Immature natural killer cell (primary cell): Measurements from ENCODE around the gene PPP2R5C. TPM values are rescaled to one million over a fixed set of nuclear protein-coding genes. Genes with fewer than 3 reads are reported as not detected.

Experiments
- DNase-seq, 3 donors: peaks; one replicate each; pipeline ENCODE4 v3.0.0; 2022; ENCODE audit warnings: mixed read lengths in 1 of 3
- H3K27ac Mint-ChIP-seq, 6 donors: one replicate each; pipeline ENCODE4 v1.8.0; 2020; ENCODE audit warnings: mixed read lengths in 6 of 6, mild to moderate bottlenecking in 5 of 6, inconsistent platforms in 4 of 6, moderate library complexity in 3 of 6
- H3K27me3 Mint-ChIP-seq, 3 donors: one replicate each; pipeline ENCODE4 v1.8.0; 2020 to 2021; ENCODE audit warnings: low read depth in 3 of 3, mild to moderate bottlenecking in 3 of 3, mixed read lengths in 3 of 3, moderate library complexity in 3 of 3, inconsistent platforms in 1 of 3
- H3K36me3 Mint-ChIP-seq, 3 donors: one replicate each; pipeline ENCODE4 v1.8.0; 2020; ENCODE audit warnings: mixed read lengths in 3 of 3, inconsistent platforms in 2 of 3, mild to moderate bottlenecking in 2 of 3
- H3K4me1 Mint-ChIP-seq, 2 donors: one replicate each; pipeline ENCODE4 v1.8.0; 2020; ENCODE audit warnings: inconsistent platforms in 2 of 2, mild to moderate bottlenecking in 2 of 2, mixed read lengths in 2 of 2, moderate library complexity in 1 of 2
- H3K4me3 Mint-ChIP-seq, 5 donors: one replicate each; pipeline ENCODE4 v1.8.0; 2020; ENCODE audit warnings: mild to moderate bottlenecking in 5 of 5, mixed read lengths in 5 of 5, inconsistent platforms in 3 of 5, moderate library complexity in 3 of 5
- H3K9me3 Mint-ChIP-seq, 6 donors: one replicate each; pipeline ENCODE4 v1.8.0; 2020; ENCODE audit warnings: mild to moderate bottlenecking in 6 of 6, mixed read lengths in 6 of 6, inconsistent platforms in 4 of 6, moderate library complexity in 3 of 6
- polyA plus RNA-seq, 3 donors: library from polyadenylated mRNA; unstranded; fragments of 300-500 nt; fragmentation: Illumina TruSeq; gene quantifications; one replicate each; pipeline ENCODE4 v1.2.3, GENCODE V29; 2021

The PPP2R5C gene
- polyA plus RNA-seq, 3 donors from 2014 or later: 214 to 250 (median 236) TPM

- Mint-ChIP-seq H3K4me3 (no peak overlapping the region), H3K9me3 (no peaks in the 10 kb centered on the region), H3K27me3 (peaks cover 4 to 25% (median 6%) of the 10 kb centered on the region in 3 donors), H3K27ac (peak overlapping the region in 5 of 6 donors; percentile 36 to 80 (median 55)), H3K4me1 (peaks cover 7 to 15% of the 10 kb centered on the region in 2 donors), H3K36me3 (peaks cover 19 to 35% (median 28%) of the 10 kb centered on the region in 3 donors)
- DNase-seq: no peak
Observed at GRCh38 chr14:101914083-101914482, 152.6 kb downstream of the PPP2R5C start.

DNA sequence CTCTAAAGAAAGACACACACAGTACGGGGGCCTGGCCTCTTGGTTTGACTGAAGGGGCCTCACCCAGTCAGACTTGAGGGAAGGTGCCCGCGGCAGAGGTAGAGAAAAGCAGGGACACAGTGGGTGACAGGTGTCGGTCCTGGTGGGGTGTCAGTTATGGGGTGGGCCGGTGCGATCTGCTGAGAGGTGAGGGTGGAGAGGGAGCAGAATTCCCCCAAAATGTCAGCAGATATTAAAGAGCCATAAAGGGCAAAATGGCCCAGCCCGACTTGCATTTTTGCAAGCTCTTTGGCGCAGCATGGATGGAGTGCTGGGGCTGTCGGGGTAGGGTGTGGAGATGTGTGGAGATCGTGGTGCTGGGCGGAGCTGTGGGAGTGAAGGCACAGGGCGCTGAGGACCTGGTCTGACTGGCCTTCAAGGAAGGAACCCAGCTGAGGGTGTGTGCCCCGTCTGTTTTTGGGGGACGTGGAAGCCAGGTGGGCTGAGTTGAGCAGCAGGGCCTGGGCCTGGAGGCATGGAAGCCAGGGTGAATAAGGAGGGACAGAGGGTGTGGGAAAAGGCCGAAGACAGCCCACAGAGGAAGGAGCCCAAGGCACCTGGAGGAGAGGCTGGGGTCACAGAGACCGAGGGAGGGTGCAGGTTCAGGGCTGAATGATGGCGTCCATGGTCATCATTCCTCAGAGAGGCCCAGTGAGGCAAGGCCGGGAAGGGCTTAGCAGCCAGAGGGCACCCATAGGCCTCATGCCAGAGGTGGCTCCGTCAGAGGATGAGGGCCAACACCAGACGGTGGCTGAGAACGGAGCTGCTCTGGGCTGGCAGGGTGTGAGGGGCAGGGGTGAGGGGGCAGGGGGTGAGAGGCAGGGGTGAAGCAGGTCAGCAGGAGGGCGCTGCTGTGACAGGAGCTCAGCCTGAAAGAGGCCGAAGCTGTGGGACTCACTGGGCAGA is 154.6 kb downstream of the PPP2R5C start:
- Mint-ChIP-seq H3K36me3 (peaks cover 17 to 31% (median 22%) of the 10 kb centered on the region in 3 donors), H3K9me3 (no peaks in the 10 kb centered on the region), H3K4me3 (no peak overlapping the region), H3K27me3 (peaks cover 4 to 23% (median 6%) of the 10 kb centered on the region in 3 donors), H3K27ac (peak overlapping the region; percentile 58 to 88 (median 76)), H3K4me1 (peaks cover 7 to 13% of the 10 kb centered on the region in 2 donors)
- DNase-seq: no peak

GRCh38 chr14:101916816-101917412 is 155.4 kb downstream of the PPP2R5C start:
- peaks cover 4 to 28% (median 7%) of the 10 kb centered on the region in 3 donors for H3K27me3 Mint-ChIP-seq
- no peaks in the 10 kb centered on the region for H3K9me3 Mint-ChIP-seq
- H3K4me1 Mint-ChIP-seq: peaks cover 7 to 13% of the 10 kb centered on the region in 2 donors
- H3K27ac Mint-ChIP-seq: peak overlapping the region; percentile 71 to 81 (median 78)
- peaks cover 22 to 36% (median 26%) of the 10 kb centered on the region in 3 donors for H3K36me3 Mint-ChIP-seq
- H3K4me3 Mint-ChIP-seq: no peak overlapping the region
- DNase-seq: no peak

DNA sequence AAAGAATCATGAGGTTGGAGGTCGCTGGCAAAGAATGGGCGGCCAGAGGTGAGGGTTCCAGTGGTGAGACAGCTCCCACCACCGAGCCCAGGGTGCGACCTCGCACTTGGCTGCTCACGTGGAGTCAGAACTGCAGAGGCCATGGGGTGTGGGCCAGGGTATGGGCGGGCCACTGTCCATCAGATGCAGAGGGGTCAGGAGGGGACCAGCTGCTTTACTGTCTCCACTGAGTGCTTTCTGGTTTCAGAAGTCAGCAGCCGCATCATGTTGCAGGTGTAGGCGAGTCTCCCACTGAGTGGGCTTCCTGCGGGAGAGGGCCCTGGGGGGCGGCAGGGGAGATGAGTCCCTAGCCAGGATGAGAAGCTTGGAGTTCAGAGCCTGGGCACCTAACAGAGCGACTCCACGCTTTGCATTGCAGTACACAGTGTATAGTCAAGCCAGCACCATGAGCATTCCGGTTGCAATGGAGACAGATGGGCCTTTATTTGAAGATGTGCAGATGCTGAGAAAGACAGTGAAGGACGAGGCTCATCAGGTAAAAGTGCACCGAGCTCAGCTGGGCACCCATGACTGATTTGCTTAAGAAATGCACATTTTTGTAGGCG is 156.0 kb downstream of the PPP2R5C start:
- Mint-ChIP-seq H3K4me3 (no peak overlapping the region), H3K4me1 (peaks cover 7 to 13% of the 10 kb centered on the region in 2 donors), H3K36me3 (peaks cover 17 to 31% (median 21%) of the 10 kb centered on the region in 3 donors), H3K27me3 (peaks cover 4 to 31% (median 7%) of the 10 kb centered on the region in 3 donors), H3K27ac (peak overlapping the region; percentile 71 to 81 (median 78)), H3K9me3 (no peaks in the 10 kb centered on the region)
- no peak for DNase-seq

- H3K9me3 Mint-ChIP-seq: no peaks in the 10 kb centered on the region
- peaks cover 7 to 13% of the 10 kb centered on the region in 2 donors for H3K4me1 Mint-ChIP-seq
- no peak for DNase-seq
- peaks cover 4 to 31% (median 7%) of the 10 kb centered on the region in 3 donors for H3K27me3 Mint-ChIP-seq
- peaks cover 16 to 33% (median 20%) of the 10 kb centered on the region in 3 donors for H3K36me3 Mint-ChIP-seq
- H3K4me3 Mint-ChIP-seq: no peak overlapping the region
- peak overlapping the region in 5 of 6 donors; percentile 72 to 82 (median 80) for H3K27ac Mint-ChIP-seq
Observed at GRCh38 chr14:101918065-101918989, 156.8 kb downstream of the PPP2R5C start.

DNA sequence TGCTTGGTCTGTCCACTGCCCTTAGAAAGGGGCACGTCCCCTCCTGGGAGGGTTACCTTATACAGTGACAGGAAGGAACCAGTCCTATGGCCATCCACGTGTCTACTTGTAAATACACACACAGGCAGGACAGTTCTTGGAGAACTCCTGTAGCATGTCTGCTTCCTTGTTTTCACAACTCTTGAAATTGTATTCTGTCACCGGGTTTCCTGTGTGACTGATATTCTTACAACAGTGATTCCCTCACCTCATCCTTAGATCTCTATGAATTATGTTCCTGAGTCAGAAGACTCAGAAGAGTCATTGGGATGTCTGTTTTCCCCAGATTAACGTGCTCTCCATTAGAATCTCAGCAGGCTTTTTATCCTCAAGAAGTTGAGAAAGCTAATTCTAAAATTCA is 158.8 kb downstream of the PPP2R5C start:
- H3K4me3 Mint-ChIP-seq: no peak overlapping the region
- H3K9me3 Mint-ChIP-seq: no peaks in the 10 kb centered on the region
- H3K27me3 Mint-ChIP-seq: peaks cover 3 to 32% (median 7%) of the 10 kb centered on the region in 3 donors
- H3K4me1 Mint-ChIP-seq: peaks cover 7 to 13% of the 10 kb centered on the region in 2 donors
- H3K27ac Mint-ChIP-seq: peak overlapping the region in 5 of 6 donors; percentile 29 to 78 (median 73)
- peaks cover 13 to 25% (median 13%) of the 10 kb centered on the region in 3 donors for H3K36me3 Mint-ChIP-seq
- no peak for DNase-seq

GRCh38 chr14:101922866-101923265 is 161.4 kb downstream of the PPP2R5C start:
- Mint-ChIP-seq H3K27me3 (peaks cover 0 to 18% (median 6%) of the 10 kb centered on the region in 3 donors), H3K4me3 (no peak overlapping the region), H3K27ac (peak overlapping the region in 5 of 6 donors; percentile 22 to 81 (median 41)), H3K36me3 (peaks cover 13 to 32% (median 16%) of the 10 kb centered on the region in 3 donors), H3K9me3 (no peaks in the 10 kb centered on the region), H3K4me1 (peaks cover 0 to 6% of the 10 kb centered on the region in 2 donors)
- no peak for DNase-seq

DNA sequence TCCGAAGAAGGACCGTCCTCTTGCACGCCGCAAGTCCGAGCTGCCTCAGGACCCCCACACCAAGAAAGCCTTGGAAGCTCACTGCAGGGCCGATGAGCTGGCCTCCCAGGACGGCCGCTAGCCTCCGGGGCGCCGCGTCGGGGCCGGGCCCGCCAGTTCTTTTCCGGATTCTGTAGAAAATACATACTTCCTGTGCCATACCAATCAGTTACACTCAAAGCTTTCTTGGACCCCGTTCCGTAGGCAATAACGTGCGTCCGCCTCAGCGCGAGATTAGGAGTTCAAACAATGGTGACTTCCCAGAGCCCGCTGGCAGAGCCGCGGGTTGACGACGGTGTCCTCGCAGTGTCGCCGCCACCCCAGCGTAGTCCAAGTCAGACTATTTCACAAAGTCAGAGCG is 163.6 kb downstream of the PPP2R5C start:
- Mint-ChIP-seq H3K4me1 (peaks cover 0 to 2% of the 10 kb centered on the region in 2 donors), H3K36me3 (peaks cover 7 to 30% (median 10%) of the 10 kb centered on the region in 3 donors), H3K27ac (peak overlapping the region in 2 of 6 donors; percentile 42 to 53), H3K4me3 (peak overlapping the region in 1 of 5 donors; percentile 33), H3K27me3 (peaks cover 2 to 38% (median 6%) of the 10 kb centered on the region in 3 donors), H3K9me3 (no peaks in the 10 kb centered on the region)
- no peak for DNase-seq

DNA sequence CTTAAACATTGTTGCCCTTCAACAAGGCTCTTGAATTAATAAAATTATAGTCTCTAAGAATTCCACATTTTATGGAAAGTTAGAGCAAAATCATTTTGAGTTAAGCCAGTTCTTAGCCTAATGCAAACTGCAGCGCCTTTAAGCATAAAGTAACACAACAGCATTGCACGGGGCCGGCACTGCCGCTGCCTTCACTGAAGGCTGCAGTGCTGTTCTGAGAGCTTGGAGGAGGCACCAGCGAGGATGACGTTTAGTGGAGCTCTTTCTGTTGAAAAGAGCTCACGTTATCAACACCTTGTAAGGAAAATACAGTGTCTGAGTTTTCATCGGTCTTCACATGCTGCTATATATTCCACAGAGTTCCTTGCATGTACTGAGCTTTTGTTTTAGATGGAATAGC is 164.6 kb downstream of the PPP2R5C start:
- H3K4me1 Mint-ChIP-seq: peaks cover 0 to 2% of the 10 kb centered on the region in 2 donors
- no peaks in the 10 kb centered on the region for H3K9me3 Mint-ChIP-seq
- H3K36me3 Mint-ChIP-seq: peaks cover 7 to 27% (median 10%) of the 10 kb centered on the region in 3 donors
- no peak for DNase-seq
- no peak overlapping the region for H3K4me3 Mint-ChIP-seq
- H3K27ac Mint-ChIP-seq: peak overlapping the region in 3 of 6 donors; percentile 19 to 68 (median 48)
- H3K27me3 Mint-ChIP-seq: peaks cover 2 to 46% (median 7%) of the 10 kb centered on the region in 3 donors

DNA sequence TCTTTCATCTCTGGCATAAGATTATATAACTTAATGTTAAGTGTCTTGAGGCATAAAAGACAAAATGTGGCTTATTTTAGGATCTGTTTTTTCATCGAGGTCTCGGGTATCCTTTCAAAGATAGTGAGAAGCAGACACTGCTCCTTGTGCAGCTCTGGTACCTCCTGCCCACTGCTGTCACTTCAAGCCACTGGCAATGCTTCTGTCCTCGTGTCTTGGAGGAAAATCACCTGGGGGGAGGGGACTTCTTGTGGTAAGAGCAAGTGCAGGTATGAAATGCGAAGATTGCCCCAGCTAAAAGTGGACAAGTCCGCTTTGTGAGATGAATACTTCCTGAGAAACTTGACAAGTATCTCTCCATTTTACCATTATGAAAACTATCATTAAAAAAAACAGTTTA is 165.1 kb downstream of the PPP2R5C start:
- no peak for DNase-seq
- Mint-ChIP-seq H3K4me1 (peaks cover 0 to 2% of the 10 kb centered on the region in 2 donors), H3K36me3 (peaks cover 4 to 23% (median 7%) of the 10 kb centered on the region in 3 donors), H3K9me3 (no peaks in the 10 kb centered on the region), H3K4me3 (no peak overlapping the region), H3K27ac (peak overlapping the region in 4 of 6 donors; percentile 18 to 68 (median 41)), H3K27me3 (peaks cover 2 to 42% (median 6%) of the 10 kb centered on the region in 3 donors)

DNA sequence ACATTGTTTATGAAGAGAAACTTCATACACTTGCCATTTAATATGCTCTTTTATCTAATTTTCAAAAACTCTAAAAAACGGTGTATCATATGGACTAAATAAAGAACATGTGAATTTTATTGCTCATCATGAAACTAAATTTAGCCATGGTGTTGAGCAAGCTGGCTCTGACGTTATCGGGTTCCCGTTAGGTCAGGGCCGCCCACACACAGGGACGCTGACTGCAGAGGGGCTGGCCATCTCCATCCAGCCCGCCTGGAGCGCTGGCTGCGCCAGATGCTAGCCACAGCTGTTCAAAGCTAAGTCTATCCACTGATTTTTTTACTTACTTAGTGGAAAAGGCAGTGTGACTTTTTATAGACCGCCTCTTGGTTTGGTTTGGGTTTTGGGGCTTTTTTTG is 166.3 kb downstream of the PPP2R5C start:
- H3K27ac Mint-ChIP-seq: peak overlapping the region in 5 of 6 donors; percentile 49 to 78 (median 70)
- peaks cover 2 to 40% (median 7%) of the 10 kb centered on the region in 3 donors for H3K27me3 Mint-ChIP-seq
- no peak overlapping the region for H3K4me3 Mint-ChIP-seq
- DNase-seq: no peak
- H3K36me3 Mint-ChIP-seq: peaks cover 0 to 18% (median 3%) of the 10 kb centered on the region in 3 donors
- H3K4me1 Mint-ChIP-seq: peaks cover 0 to 2% of the 10 kb centered on the region in 2 donors
- H3K9me3 Mint-ChIP-seq: no peaks in the 10 kb centered on the region

DNA sequence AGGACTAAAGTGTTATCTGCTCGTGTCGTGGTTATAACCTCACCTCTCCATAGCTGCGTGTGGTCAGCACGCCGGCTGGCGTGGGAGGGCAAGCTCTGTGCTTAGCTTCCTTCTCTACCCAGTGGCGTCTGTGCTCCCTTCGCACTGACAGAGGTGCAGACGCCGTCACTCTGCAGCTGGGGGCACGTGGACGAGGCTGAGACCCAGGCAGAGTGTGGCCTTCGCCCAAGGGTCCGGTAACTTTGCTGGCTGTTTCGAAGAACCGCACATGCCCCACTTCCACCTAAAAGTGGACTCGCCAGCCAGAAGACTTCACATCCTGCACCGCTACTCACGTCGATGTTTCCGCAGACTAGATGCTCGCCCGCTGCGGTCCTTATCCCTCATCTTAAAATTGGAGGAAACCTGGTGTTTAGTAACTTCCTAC is 166.9 kb downstream of the PPP2R5C start:
- Mint-ChIP-seq H3K4me3 (no peak overlapping the region), H3K9me3 (no peaks in the 10 kb centered on the region), H3K27ac (peak overlapping the region in 5 of 6 donors; percentile 49 to 78 (median 70)), H3K27me3 (peaks cover 2 to 40% (median 7%) of the 10 kb centered on the region in 3 donors), H3K4me1 (peaks cover 0 to 2% of the 10 kb centered on the region in 2 donors), H3K36me3 (peaks cover 0 to 13% (median 3%) of the 10 kb centered on the region in 3 donors)
- DNase-seq: no peak
